HepG2 (cell line): ENCODE results near the gene PHKG1. TPM values are rescaled to one million over a fixed set of nuclear protein-coding genes. Genes with fewer than 3 reads are reported as not detected.

Source experiments
- CENPX ChIP-seq: sonication (generic); formaldehyde crosslinking; IDR thresholded peaks from 2 replicates; pipeline ENCODE4 v1.9.0; 2021; ENCODE audit warnings: mild to moderate bottlenecking, missing genetic modification reagents, moderate library complexity
- FOSL1 ChIP-seq: sonication (generic); formaldehyde crosslinking; IDR thresholded peaks from 2 replicates; pipeline ENCODE4 v1.9.0; 2021; ENCODE audit warnings: missing genetic modification reagents, borderline replicate concordance
- GATAD1 ChIP-seq: IDR thresholded peaks from 2 replicates; pipeline ENCODE4 v1.6.1; 2016; ENCODE audit warnings: missing genetic modification reagents, missing compliant biosample characterization
- GZF1 ChIP-seq: sonication (generic); formaldehyde crosslinking; IDR thresholded peaks from 2 replicates; pipeline ENCODE4 v1.5.1; 2020; ENCODE audit warnings: mild to moderate bottlenecking, missing genetic modification reagents
- HIC2 ChIP-seq: sonication (generic); formaldehyde crosslinking; IDR thresholded peaks from 2 replicates; pipeline ENCODE4 v1.9.0; 2022; ENCODE audit warnings: low read depth, missing genetic modification reagents
- HOXA7 ChIP-seq: sonication (generic); formaldehyde crosslinking; IDR thresholded peaks from 2 replicates; pipeline ENCODE4 v1.8.1; 2022; ENCODE audit warnings: mild to moderate bottlenecking, missing genetic modification reagents, moderate library complexity
- NCOA2 ChIP-seq: sonication (generic); formaldehyde crosslinking; IDR thresholded peaks from 2 replicates; pipeline ENCODE4 v1.8.0; 2022; ENCODE audit warnings: inconsistent platforms
- SMARCC2 ChIP-seq: fragments of 450-650 bp; IDR thresholded peaks from 2 replicates; pipeline ENCODE4 v1.6.1; 2017; ENCODE audit warnings: antibody characterized with exemption, mild to moderate bottlenecking
- SRY ChIP-seq: sonication (generic); formaldehyde crosslinking; IDR thresholded peaks from 2 replicates; pipeline ENCODE4 v1.8.0; 2022; ENCODE audit warnings: mild to moderate bottlenecking, missing genetic modification reagents
- TERF1 ChIP-seq: sonication (generic); formaldehyde crosslinking; IDR thresholded peaks from 2 replicates; pipeline ENCODE4 v1.8.0; 2022; ENCODE audit warnings: mild to moderate bottlenecking, missing genetic modification reagents, moderate library complexity
- YY1 ChIP-seq: IDR thresholded peaks from 2 replicates; pipeline ENCODE4 v1.6.1; 2011; ENCODE audit warnings: low read length, low read depth, moderate library complexity, mild to moderate bottlenecking; ENCODE audit not compliant: insufficient read depth, insufficient replicate concordance
- ZEB1 ChIP-seq: IDR thresholded peaks from 2 replicates; pipeline ENCODE4 v1.6.1; 2012; ENCODE audit warnings: mild to moderate bottlenecking, low read depth, inconsistent platforms; ENCODE audit not compliant: insufficient replicate concordance
- ZFP36L2 ChIP-seq: sonication (generic); formaldehyde crosslinking; IDR thresholded peaks from 2 replicates; pipeline ENCODE4 v1.4.0; 2020; ENCODE audit warnings: missing genetic modification reagents
- ZMYM2 ChIP-seq: sonication (generic); formaldehyde crosslinking; IDR thresholded peaks from 2 replicates; pipeline ENCODE4 v1.8.0; 2022; ENCODE audit warnings: mild to moderate bottlenecking, missing genetic modification reagents
- ZNF143 ChIP-seq: sonication (generic); formaldehyde crosslinking; IDR thresholded peaks from 2 replicates; pipeline ENCODE4 v1.4.0; 2020; ENCODE audit warnings: missing genetic modification reagents
- ZNF225 ChIP-seq: sonication (generic); formaldehyde crosslinking; IDR thresholded peaks from 2 replicates; pipeline ENCODE4 v1.4.0; 2020; ENCODE audit warnings: mild to moderate bottlenecking, missing genetic modification reagents
- ZNF343 ChIP-seq: sonication (generic); formaldehyde crosslinking; IDR thresholded peaks from 2 replicates; pipeline ENCODE4 v1.4.0; 2020; ENCODE audit warnings: mild to moderate bottlenecking, missing genetic modification reagents
- ZNF652 ChIP-seq: IDR thresholded peaks from 2 replicates; pipeline ENCODE4 v1.6.1; 2016; ENCODE audit warnings: low read depth, borderline replicate concordance
- ZNF788 ChIP-seq: sonication (generic); formaldehyde crosslinking; IDR thresholded peaks from 2 replicates; pipeline ENCODE4 v1.5.0; 2020; ENCODE audit warnings: mild to moderate bottlenecking, missing genetic modification reagents, borderline replicate concordance
- ZNF850 ChIP-seq: sonication (generic); formaldehyde crosslinking; conservative IDR thresholded peaks from 2 replicates; pipeline ENCODE4 v1.9.0; 2021; ENCODE audit warnings: mild to moderate bottlenecking, missing genetic modification reagents
- polyA plus RNA-seq, 8 experiments: library from polyadenylated mRNA; depleted of rRNA in 3 of 8; stranded (reverse) in 7 of 8; unstranded in 1 of 8; fragments of >200 nt; fragmentation: Illumina TruSeq in 4 of 8; extraction: Trizol in 4 of 8; gene quantifications; 2 replicates each; pipeline versions ENCODE4 v1.2.1 to v1.2.3, GENCODE V29; 2011 to 2016; ENCODE audit warnings: low read depth in 4 of 8, missing spikeins in 1 of 8, mixed read lengths in 1 of 8; ENCODE audit not compliant: insufficient read depth in 1 of 8
- total RNA-seq, 5 experiments: library from RNA; depleted of rRNA; stranded (reverse); fragments of >200 nt; fragmentation: Illumina TruSeq; extraction: Trizol; gene quantifications; 2 replicates each; pipeline ENCODE4 v1.2.3, GENCODE V29; 2016; ENCODE audit warnings: low read depth in 1 of 5
- TF ChIP-seq, protein P1 (sequence below): sonication (generic); formaldehyde crosslinking; IDR thresholded peaks from 2 replicates; pipeline ENCODE4 v1.4.0; 2020; ENCODE audit warnings: missing genetic modification reagents

PHKG1 gene
- total and polyA plus RNA-seq, 2 of the 13 experiments (the other 11 are each of a cell fraction or from before 2014, with no cell fraction given) = 0.44 to 0.71 TPM

GRCh38 chr7:56051339-56052191 is 41.2 kb downstream of the PHKG1 start, which contains the start of the genes CCT6A and PSPH (continued):
- peak; percentile 91 for TF ChIP-seq ZNF143 (CRISPR knock-in tag)
- TF ChIP-seq SRY (CRISPR knock-in tag) = peak; percentile 74
- TF ChIP-seq ZNF225 (CRISPR knock-in tag) = no peak; the same call in none of the 2 replicates
- no peak for TF ChIP-seq HOXA7
- TF ChIP-seq ZNF343 (CRISPR knock-in tag) = peak; percentile 37; the same call in 1 of the 2 replicates
- 0 out of 2 replicates have a peak, but pooled peaks have one; percentile 19 for TF ChIP-seq ZMYM2
- no peak for TF ChIP-seq ZEB1
- TF ChIP-seq, protein P1, sequence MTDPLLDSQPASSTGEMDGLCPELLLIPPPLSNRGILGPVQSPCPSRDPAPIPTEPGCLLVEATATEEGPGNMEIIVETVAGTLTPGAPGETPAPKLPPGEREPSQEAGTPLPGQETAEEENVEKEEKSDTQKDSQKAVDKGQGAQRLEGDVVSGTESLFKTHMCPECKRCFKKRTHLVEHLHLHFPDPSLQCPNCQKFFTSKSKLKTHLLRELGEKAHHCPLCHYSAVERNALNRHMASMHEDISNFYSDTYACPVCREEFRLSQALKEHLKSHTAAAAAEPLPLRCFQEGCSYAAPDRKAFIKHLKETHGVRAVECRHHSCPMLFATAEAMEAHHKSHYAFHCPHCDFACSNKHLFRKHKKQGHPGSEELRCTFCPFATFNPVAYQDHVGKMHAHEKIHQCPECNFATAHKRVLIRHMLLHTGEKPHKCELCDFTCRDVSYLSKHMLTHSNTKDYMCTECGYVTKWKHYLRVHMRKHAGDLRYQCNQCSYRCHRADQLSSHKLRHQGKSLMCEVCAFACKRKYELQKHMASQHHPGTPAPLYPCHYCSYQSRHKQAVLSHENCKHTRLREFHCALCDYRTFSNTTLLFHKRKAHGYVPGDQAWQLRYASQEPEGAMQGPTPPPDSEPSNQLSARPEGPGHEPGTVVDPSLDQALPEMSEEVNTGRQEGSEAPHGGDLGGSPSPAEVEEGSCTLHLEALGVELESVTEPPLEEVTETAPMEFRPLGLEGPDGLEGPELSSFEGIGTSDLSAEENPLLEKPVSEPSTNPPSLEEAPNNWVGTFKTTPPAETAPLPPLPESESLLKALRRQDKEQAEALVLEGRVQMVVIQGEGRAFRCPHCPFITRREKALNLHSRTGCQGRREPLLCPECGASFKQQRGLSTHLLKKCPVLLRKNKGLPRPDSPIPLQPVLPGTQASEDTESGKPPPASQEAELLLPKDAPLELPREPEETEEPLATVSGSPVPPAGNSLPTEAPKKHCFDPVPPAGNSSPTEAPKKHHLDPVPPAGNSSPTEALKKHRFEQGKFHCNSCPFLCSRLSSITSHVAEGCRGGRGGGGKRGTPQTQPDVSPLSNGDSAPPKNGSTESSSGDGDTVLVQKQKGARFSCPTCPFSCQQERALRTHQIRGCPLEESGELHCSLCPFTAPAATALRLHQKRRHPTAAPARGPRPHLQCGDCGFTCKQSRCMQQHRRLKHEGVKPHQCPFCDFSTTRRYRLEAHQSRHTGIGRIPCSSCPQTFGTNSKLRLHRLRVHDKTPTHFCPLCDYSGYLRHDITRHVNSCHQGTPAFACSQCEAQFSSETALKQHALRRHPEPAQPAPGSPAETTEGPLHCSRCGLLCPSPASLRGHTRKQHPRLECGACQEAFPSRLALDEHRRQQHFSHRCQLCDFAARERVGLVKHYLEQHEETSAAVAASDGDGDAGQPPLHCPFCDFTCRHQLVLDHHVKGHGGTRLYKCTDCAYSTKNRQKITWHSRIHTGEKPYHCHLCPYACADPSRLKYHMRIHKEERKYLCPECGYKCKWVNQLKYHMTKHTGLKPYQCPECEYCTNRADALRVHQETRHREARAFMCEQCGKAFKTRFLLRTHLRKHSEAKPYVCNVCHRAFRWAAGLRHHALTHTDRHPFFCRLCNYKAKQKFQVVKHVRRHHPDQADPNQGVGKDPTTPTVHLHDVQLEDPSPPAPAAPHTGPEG (CRISPR knock-in tag) = peak; percentile 21; the same call in 1 of the 2 replicates
- no peak for TF ChIP-seq ZFP36L2 (CRISPR knock-in tag)
- no peak for TF ChIP-seq GZF1 (CRISPR knock-in tag)
- peak; percentile 91 for TF ChIP-seq GATAD1 (CRISPR knock-in tag)
- no peak for TF ChIP-seq SMARCC2
- TF ChIP-seq CENPX (CRISPR knock-in tag) = no peak
- TF ChIP-seq YY1 = peak; percentile 89
- no peak; the same call in 1 of the 2 replicates for TF ChIP-seq HIC2 (CRISPR knock-in tag)
- TF ChIP-seq ZNF850 (CRISPR knock-in tag) = no peak; the same call in 1 of the 2 replicates
- peak; percentile 83; the same call in 1 of the 2 replicates for TF ChIP-seq ZNF788
- TF ChIP-seq NCOA2 (CRISPR knock-in tag) = peak; percentile 34
- no peak for TF ChIP-seq TERF1 (CRISPR knock-in tag)
- TF ChIP-seq FOSL1 (CRISPR knock-in tag) = no peak
- TF ChIP-seq ZNF652 (CRISPR knock-in tag) = no peak
